HG03442 (cell line): ENCODE results near the gene TMEM232.

Experiments used
- ATAC-seq: cut with Tn5 transposase; IDR thresholded peaks from one replicate; pipeline ENCODE4 v1.9.1; 2021; ENCODE audit warnings: mild to moderate bottlenecking, moderate library complexity; ENCODE audit not compliant: unreplicated experiment

The TMEM232 gene

DNA sequence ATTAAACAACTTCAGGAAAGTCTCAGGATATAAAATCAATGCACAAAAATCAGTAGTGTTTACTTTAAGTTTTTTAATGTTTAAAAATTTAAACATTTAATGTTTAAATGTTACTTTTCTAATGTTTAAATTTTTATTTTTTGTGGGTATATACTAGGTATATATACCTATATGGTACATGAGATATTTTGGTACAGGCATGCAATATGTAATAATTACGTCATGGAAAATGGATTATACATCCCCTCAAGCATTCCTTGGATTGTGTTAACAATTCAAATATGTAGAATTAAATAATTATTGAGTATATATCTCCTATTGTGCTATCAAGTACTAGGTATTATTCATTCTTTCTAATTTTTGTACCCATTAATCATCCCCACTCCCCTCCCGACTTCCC lies 291.3 kb downstream of the TMEM232 start:
- no peak for ATAC-seq

DNA sequence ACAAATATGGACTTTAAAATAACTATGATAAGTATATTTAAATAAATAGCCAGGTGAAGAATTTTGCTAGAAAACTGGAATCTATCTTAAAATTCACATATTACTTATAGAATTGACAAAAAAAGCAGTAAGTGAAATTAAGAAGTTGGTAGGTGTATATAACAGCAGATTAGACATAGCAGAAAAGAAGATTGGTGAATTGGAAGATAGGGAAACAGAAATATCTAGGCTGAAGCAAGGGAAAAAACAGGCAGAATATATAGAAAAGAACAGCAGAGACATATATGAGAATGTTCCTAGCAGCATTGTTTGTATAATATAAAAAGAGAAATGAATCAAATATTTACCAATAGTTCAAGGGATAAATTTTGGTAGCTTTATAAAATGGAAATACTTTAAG lies 294.9 kb downstream of the TMEM232 start:
- no peak for ATAC-seq

DNA sequence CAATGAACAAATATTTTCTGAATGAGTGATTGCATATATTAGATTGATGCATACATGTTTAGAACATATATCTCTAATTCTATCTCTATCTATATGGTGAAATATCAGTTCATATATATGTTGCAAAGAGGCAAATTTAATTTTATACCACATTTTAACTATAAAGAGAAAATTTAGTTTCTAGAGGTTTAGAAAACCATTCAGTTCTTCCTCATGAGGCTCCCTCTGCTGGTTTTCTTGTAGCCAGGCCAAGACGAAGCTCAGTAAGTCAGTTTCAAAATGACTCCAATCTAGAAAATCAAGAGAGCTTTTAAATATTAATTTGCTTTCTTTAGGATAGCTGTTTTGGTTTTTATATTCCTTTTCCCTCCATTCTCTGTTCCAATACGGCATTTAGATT lies 312.1 kb downstream of the TMEM232 start:
- ATAC-seq, result peak; percentile 61

DNA sequence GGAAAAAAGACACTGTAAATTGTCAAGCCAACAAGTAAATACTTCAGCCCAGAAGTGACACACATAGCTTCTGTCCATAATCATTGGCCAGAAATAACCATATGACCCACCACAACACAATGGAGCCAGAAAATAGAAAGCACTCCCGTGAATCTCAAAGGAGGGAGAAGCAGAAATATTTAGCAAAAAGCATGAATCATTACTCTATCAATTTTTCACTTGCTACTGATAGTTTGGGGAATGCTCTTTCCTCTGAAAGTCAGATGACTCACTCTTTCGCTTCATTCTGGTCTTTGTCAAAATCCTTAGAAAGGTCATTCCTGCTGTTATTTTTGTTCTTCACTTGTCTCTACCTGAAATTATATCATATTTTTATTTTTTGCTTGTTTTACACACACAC lies 312.6 kb downstream of the TMEM232 start:
- ATAC-seq, result no peak

DNA sequence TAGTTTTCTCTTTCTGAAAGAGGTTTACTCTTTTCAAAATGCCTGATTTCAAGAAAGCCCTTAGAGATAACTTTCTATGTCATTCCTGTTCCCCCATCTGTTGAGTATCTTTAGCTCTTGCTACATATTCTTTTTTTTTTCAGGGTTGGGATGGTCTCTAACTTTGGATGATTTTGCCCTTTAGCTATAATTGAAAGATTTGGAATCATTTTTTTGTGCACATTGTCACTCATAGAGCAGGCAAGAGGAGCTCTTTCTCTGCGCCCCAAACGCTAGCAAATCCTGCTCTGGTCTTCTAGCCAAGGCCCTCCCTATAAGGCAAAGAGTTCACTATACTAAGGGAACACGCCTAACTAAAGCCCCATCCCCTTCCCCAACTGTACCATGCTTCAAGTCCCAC lies 316.9 kb downstream of the TMEM232 start:
- no peak for ATAC-seq

DNA sequence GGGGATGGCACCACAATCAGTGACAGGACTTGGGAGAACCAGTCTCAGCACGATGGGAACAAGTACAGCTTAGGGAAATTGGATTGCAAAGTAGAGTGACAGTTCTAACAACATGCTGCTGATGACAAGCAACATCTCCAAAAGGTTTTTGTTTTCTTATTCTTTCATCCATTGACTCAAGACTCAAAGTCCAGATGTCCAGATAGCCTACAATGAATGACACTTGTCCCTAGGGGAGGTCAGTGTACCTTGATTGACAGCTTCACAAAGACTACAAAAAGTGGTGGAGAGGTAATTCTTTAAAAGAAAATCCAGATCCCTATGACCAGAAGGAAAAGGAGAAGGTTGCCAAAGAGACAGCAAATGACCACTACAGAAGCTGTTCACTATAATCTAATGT lies 323.9 kb downstream of the TMEM232 start:
- ATAC-seq, result no peak

DNA sequence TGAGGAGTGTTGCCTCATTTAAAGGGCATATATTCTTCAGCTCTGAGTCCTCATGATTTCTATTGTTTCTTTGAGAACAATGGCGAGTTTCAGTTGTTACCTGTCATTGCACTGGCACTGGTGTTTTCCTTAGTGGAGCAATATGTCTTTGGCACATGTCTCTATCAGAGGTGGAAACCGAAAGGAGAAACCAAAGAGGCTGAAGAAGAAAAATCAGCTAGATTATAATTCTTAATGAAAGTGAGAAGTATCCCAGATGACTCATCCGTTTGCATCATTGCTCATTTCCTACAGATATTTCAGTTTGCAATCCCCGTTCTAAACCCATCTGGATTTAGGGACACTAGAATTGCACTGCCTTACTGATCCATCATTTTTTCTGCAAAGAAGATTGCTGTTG lies 324.6 kb downstream of the TMEM232 start:
- ATAC-seq, result no peak

DNA sequence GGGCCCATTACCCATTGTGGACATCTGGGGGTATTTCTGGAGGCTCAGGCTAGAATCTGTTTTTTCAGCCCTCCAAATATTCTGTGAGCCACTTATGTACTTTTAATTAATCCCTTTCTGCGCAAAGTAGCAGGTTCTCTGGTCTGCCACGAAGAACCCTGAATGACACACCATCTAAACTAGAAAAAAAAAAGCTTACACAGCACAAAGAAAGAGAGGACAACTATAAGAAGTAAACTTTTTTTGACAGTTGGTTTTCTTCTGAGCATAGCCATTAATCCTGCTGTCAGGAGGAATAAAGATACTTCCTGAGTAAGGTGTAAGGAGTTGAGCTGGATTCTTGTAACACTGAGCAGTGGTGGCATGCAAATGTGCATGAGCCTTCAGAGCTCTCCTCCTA lies 327.5 kb downstream of the TMEM232 start:
- ATAC-seq, result no peak

DNA sequence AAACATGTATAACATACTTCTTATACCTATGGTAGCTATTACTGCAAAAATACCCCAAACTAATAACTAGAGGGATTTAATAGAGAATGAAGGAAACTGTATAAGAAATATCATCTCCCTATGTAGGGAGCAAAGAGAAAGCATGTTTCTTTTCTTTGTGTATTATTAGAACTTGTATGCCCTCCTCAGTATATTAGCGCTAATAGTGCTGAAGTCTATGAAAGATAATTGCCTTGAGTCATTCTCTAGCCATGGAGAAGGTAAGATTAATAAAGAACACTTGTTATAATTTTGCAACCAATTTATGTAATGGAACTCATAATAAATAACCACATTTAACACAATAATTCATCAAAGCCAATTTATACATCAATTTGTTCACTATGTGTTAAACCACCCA lies 329.2 kb downstream of the TMEM232 start:
- ATAC-seq, result no peak

DNA sequence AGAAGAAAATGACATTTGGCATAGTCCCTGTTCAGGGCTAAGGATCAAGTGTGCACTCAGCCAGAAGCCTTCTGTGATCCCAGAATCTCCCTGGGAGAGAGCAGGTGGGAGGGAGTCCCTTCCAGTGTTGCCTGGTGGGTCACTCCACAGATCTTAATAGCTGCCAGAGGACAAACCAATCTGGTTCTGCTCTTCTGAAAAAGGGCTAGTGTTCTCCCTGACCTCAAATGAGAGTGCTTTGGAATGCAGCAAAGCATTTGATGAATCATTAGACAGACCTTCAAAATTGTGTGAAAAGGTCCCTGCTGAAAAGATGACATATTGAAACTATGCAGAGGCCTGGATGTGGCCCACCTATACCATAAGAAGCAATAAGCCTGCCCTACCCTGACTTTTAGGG lies 339.7 kb downstream of the TMEM232 start:
- ATAC-seq, result no peak

DNA sequence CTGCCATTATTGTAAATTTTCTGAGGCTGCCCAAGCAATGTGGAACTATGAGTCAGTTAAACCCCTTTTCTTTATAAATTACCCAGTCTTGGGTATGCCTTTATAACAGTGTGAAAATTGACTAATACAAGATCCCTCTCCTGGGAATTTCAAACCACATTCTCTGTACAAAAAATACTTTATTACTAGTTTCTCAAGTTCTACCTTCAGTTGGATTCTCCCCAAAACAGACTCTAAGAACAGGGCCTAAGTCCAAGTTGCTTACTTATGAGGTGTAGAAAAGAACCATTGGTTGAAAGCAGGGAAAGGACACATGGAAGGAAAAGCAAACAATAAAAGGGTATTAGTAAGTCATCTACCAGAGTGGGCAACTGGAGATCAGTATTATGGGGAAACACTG lies 343.2 kb downstream of the TMEM232 start:
- ATAC-seq, result no peak

DNA sequence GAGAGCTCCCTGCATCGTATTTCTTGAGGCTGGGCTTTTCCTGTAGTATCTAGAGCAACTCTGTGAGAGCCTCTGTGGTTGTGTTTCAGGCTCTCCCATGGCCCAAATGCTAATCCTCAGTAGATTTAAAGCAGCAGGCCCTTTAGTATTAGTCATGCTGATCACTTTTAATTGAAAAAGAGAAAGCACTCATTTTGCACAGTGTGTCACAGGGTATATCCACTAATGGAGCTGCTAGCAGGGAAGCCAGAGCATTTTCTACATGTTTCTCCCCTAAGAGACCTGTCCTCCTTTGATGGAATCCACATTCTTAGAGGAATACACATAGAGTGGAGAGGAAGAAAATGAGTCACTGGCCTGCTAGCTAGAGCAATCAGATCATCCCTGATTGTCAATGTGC lies 348.5 kb downstream of the TMEM232 start:
- ATAC-seq, result no peak

DNA sequence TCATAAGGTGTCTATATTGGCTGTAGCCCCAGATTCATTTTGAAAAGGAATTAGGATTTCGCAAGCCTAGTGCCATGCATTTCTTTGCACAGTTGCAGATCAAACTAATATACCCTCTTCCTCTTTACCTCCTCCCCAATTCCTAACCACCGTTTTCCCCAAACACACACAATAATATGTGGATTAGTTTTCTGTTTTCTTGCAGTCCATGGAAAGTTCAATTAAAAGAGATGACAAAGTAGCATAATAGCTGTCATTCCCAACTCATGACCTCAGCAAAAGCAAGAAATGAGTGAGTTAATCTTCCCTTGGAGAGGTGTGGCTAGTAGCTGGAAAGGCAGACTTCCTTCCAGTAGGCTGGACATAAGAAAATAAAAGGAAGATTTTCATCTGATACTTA lies 349.1 kb downstream of the TMEM232 start:
- no peak for ATAC-seq

DNA sequence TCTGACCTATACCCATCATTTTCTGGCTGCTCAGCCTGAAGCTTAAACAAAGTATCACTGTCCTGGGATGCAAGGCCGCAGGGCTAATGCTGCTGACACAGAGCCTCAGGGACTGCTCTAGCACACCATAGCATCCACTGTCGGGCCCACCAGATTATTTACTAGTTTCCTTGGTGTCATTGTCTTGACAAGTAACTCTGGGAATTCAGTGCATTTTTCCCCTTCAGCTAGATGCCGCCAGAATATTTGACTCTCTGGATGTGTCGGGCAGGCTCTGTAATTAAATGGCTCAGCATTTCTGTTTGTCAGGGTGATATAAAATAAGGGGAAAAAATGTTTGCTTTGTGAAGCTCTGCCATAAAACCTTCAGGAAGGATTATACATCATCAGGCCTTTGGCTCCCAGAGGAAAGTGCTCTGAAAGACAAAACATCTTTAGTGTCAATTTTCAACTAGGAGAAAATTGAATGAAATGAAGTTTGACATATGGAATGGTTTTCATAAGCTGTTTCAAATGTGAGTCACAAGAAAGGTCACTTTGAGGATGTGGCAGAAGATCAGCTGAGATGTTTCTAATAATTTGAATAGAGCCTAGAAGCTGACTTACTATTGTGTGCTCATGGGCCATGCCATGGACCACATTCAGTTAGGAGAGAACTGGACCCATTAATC lies 350.1 kb downstream of the TMEM232 start:
- ATAC-seq, result no peak

DNA sequence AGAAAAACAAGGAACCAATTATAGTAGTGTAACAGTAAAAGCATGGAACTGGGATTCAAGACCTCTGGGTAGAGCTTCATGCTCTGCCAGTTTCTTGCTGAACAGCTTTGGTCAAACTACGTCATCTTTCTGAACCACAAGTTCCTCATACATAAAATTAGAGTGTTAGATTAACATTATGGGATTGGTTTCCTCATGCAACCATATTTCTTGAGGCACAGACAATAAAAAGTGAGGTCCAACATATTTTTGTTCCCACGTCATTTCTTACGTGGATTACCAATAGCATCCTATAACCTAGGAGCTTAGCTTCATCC lies 354.8 kb downstream of the TMEM232 start:
- ATAC-seq, result peak; percentile 91

DNA sequence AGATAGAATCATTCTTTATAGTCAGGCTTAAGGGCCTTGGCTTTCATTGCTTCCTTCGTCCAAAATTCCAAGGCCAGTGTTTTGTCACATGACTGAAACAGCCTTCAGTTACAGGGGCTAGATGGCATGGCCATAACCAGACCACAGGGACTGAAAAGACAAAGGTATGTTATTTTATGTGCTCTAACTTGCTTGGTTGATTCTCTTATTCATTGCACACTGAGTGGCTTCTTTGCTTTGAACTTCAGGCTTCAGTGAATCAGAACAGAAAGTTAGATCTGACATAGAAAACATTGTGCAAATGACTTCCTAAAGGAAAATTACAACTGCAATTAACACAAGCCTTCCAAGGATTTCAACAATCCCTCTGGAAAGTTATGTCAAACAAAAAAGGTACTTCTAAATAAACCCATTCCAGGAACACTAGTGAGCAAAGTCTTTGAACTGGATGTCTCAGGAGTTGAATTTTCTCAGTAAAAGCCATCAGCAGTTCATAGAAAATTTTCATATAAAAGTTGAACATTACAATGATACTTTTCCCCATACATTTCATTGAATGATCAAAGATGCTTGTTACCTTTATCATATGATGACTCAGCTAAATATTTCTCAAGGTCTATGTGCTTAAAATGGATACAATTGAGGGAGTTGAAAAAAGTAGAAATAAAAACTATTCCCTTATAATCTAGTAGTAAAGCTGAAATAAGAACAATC lies 355.3 kb downstream of the TMEM232 start:
- ATAC-seq, result peak; percentile 44
